HUDEP-2 (cell line): Measurements from ENCODE around the gene USP3.
A peak's percentile ranks its signal among the peaks of the same experiment; 100 is the strongest.
"Not testable (repeated sequence)": the region's sequence is repeated elsewhere in the genome, so short reads cannot be mapped to it uniquely, and the experiment has no call there.

Source experiments
- DNase-seq, 76 experiments: peaks; one replicate each; lab custom pipeline; 2025; ENCODE audit not compliant: unreplicated experiment in 76 of 76; lab: John Stamatoyannopoulos, UW

Gene USP3

DNA sequence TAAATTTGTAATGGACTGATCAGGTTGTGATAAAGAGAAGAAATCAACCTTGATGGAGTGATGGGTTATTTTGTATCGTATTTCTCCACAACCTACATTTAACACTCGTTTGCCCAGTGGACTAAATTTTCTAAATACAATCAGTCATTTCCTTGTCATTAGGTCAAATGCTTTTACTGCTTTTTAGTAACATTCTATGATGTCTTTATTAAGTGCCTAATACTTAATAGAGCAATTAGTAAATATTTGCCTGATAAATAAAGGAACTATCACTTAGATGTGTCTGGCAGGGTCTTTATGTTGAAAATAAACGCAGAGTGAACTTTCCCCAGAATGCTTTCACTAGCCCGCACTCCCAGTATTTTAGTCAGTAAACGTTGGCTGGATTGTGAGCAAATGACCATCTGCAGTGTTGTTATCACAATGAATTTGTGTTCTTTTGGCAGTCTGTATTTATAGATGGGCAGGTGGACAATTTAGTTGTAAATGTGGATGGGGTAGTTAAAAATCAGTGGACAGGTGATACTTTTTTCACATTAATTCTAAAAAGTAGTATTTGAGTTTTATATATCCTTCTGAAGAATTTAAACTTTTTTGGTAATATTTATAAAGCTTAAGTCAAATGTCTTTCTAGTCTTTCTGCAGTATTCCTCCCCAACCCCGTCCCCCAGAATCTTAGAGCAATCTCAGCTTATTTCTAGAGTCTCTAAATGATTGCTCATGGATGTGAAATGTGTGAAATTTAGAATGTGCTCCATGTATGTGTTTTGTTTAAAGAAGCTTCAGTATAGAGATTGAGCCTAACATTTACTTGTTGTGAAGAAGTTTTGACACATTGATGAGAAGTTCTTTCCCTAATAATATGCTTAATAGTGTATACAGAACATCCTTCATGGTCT is 4.9 kb downstream of the USP3 start:
- DNase-seq: no peak

DNA sequence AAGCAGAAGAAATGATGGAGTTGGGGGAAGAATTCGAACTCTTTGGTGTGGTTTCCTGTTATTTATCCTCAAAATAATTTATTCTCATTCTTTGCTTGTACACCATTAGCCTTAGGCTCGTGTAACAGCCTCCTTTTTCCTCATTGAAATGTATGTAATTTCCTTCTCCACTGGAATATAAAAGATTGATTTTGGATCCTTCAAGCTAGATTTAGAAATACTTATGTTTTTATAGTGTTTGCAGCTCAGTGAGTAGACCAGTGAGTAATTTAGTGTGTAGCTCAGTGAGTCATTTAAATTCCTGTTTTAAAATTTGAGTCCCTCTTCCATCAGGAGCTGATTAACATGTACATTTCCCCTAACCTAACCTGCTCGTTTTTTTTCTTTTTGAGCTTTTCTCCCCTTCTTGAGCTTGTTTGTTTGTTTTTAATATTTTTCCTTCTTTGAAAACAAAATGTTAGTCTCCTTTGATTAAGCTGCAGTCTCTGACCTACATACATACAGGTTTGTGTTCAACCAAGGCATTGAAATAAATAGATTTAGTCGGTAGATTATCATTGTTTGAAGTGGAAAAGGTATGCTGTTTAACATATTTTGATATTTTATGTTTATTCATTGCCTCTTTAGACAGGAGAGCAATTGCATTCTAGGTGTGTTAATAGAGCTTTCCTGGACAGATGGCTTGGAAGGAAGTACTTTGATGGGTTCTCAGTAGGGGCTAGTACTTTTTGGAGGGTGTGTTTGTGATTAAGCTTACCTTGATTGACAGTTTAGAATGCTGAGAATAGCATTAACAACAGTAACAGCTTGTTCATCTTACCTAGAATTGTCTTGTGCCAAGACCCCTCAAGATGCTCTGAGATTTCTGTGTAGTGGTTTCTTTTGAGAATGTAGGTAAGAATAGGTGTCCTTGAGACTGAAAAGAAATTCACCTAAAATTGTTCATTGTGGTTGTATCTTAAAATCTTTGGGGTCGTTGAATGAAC is 5.9 kb downstream of the USP3 start:
- DNase-seq: no peak

DNA sequence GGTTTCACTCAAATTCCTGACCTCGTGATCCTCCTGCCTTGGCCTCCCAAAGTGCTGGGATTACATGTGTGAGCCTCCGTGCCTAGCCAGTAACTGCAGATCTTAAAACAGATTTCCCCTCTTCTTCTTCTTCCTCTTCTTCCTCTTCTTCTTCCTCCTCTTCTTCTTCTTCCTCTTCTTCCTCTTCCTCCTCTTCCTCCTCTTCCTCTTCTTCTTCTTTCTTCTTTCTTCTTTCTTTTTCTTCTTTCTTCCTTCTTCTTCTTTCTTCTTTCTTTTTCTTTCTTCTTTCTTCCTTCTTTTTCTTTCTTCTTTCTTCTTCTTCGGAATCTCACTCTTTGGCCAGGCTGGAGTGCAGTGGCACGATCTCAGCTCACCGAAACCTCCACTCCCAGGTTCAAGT is 7.8 kb downstream of the USP3 start:
- DNase-seq: no peak

DNA sequence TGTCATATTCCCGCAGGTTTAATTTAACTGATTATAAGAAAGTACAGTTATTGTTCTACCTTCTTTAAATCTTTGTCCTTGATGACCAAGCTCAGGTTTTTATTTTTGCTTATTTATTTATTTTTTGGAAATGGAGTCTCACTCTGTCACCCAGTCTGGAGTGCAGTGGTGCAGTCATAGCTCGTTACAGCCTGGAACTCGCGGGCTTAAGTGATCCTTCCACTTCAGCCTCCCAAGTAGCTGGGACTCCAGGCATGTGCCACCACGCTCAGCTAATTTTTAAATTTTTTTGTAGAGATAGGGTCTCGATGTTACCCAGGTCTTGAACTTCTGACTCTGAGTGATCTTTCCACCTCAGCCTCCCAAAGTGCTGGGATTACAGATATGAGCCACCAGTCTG is 8.9 kb downstream of the USP3 start:
- DNase-seq: no peak

DNA sequence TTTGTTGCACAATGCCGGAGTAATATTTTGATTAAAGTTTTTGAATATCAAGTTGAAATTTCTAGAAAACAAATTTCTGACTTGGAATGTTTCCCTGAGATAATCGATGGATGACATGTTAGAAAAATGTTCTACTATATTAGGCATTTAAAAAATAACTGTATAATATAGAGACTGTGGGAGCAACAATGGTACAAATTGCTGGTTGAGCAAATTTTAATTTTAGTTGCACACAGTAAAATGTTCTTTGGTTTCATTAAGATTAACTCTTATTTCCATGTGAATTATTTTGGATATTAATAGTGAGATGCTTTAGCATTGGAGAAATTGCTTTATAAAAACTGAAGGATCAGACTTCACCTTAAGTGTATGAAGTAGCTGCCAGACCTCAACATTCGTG is 9.3 kb downstream of the USP3 start:
- DNase-seq: no peak

DNA sequence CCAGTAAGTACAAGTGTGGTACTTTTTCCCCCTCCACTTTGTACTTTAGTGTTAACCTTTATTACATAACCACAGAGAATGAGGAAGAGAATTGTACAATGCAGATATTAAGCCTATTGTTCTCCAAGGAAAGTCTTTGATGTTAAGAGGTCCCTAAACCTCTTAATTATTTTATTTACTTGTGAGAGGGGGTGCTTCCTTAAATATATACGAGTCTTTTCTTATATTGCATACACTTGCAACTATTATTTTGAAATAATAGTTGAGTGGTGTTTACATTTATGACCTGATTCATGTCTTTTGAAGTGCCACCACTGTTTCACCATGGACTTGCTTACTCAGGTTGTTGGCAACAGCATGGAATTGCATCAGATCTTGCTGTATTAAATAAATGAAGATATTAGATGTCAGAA is 10.1 kb downstream of the USP3 start:
- DNase-seq: no peak

DNA sequence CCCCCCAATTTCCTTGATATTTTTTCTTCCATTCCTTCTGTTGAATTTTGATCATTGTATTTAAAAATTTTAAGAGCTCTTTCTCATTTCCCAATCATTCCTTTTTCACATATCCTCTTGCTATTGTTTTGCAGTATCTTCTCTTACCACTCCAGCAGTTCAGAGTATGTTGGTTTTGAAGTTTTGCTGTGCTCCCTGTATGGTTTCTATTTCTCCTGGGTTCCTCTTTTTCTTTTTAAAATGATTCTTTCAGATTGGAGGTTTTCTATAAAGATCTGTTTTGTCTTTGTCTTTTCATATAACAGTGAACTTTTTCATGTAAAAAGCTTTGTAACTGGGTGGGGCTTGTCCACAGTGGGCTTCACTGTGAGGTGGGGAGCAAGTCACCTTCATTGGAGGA is 12.8 kb downstream of the USP3 start:
- no peak for DNase-seq

DNA sequence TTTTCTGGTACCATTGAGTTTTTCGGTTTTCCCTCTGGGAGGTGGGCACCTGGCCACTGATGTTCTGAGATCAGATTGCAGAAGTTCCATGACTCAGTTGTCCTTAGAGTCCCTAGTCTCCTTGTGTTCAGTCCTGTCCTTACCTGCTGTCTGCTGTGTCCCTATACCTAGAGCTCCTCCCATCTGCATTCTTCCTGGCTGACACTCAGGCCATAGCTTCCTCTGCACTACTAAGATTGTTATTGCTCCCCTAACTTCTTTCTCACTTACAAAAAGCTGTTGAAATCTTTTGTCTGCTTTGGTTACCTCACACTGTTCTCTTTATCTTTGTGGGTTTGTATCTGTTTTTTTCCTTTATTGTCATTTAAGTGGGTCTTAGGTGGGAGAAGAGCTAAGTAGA is 13.2 kb downstream of the USP3 start:
- no peak for DNase-seq

DNA sequence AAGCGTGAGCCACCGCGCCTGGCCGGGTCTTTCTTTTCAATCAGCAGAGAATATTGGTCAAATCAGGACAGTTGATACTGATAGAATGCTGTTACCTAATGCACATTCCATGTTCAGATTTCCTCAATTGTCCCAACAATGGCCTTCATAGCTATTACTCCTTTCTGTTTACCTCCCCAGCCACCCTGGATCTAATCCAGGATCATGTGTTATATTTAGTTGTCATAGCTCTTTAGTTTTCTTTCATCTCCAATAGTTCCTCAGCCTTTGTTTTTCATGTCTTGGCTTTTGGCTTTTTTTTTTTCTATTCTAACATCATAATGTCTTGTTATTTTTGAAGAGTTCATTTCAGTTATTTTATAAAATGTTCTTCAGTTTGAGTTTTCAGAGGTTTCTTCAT is 14.6 kb downstream of the USP3 start:
- DNase-seq: no peak

DNA sequence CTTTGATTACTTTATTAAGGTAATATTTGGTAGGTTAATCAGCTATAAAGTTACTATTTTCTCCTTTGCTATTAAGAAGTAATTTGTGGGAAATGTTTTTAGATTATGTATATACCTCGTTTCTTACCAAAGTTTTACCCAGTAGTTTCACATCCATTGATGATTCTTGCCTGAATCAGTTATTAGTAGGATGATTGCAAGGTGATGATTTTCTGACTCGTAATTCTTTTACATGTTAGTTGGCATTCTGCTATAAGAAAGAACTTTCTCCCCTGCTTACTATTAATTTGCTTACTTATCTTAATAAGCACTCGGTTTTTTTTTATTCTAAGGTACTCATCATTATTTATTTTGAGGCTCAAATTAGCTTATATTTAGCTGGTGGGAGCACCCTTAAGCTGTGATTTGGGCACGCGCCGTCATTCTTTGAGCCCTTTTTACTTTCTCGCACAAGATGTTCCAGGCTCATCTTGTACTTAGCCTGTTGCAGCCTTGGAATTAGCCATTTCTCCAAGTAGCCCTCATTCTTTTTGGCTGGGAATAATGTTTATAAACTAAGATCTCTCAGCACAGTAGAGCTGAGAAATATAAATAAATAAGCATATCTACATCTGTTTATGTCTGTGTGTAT is 15.3 kb downstream of the USP3 start:
- no peak for DNase-seq

DNA sequence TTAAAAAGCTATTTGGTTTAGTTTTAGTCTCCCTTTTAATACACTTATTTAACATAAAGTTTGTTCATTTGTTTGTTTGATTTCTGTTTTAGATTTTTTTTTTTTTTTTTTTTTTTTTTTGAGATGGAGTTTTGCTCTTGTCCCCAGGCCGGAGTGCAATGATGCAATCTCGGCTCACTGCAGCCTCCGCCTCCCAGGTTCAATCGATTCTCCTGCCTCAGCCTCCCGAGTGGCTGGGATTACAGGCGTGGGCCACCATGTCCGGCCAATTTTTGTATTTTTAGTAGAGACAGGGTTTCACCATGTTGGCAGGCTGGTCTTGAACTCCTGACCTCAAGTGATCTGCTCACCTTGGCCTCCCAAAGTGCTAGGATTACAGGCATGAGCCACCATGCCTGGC is 16.1 kb downstream of the USP3 start:
- DNase-seq: not testable (repeated sequence)

DNA sequence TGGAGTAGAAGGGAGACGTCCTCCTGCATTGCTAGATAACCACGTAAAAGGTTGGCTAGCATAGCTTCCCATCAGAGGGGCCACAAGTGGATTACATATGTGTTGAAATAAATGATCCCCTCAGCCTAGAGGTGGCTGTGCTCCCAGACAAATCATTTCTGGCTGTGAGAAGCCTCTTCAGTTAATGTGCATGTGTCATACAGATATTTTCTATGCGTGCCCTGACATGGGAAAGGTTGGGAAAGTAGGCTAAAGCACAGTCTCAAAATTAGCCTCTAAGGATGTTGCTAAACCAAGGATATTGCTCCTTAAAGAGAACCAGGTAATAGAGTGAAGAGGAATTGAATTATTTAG is 17.8 kb downstream of the USP3 start:
- no peak for DNase-seq

DNA sequence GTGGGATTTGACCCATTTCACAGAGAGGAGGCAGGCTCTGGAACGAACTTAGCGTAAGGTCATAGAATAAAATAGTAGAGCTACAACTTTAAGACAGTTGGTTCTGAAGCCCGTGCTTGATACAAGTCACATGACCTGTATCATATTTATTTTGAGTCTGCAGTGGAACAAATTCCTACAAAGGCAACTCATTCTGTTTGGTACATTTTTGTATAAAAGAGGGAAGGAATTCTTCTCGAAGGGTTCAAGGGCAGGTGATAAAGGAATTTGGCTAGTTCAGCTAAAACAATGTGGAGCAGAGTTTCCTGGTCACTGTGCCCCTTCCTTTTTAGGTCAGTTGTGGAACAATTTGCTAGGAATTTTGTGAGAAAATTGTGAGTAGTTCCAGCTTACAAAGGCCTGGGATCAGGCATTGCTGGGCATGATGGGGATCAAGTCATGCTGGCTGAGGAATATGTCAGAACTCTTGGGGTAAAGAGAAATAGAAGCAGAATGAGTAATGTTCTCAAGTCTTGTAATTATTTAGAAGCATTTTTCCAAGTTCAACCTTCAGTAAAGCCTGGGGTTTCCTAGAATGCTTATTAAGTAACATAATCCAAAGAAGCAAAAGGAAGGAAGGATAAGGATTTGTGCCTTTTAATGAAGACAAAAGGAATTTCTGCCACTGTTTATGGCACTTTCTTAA is 19.1 kb downstream of the USP3 start:
- DNase-seq: no peak

DNA sequence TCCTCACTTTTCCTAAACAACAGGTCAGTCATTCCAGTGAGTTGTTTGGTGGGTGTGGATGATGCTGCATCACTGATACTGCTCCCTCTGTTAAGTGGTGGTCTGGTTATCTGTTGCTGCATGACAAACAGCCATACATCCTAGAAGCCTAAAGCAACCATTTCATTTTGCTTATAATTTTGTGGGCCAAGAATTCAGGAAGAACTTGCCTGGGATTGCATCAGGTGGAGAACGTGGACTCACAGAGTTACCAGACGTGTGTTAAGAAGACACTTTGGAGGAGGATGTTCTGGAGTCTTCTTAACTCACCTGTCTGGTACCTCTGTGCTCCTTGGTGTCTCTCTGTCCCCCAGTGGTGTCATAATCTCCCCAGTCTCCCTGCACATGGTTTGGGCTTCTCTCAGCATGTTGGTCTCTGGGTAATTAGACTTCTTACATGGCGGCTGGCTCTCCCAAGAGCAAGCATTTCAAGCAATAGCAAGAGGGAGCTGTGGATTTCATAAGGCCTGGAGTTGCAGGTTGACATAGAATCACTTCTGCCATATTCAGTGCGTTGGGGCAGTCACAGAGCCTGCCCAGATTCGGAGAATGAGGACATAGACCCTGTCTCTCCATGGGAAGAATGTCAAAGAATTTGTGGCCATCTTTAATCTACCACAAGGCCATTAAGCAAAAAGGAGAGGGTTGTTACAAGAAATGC is 20.1 kb downstream of the USP3 start:
- no peak for DNase-seq

DNA sequence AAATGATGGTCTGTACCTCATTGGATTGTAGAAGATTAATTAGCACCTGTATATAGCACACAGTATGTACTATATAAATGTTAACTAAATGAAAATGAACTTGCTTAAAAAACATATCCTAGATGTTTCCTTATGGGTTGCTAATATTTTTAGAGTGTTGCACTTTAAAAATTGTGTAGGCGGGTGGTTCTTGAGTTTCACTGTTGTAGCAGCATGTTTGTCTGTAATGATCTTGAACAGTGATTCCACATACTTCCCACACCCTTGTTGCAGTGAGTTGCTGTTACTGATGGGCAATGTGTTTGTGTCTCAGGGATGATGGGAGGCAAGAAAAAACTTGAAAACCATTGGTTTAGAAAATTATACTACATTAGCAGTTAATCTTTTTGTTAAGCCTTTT is 22.0 kb downstream of the USP3 start:
- DNase-seq: no peak

DNA sequence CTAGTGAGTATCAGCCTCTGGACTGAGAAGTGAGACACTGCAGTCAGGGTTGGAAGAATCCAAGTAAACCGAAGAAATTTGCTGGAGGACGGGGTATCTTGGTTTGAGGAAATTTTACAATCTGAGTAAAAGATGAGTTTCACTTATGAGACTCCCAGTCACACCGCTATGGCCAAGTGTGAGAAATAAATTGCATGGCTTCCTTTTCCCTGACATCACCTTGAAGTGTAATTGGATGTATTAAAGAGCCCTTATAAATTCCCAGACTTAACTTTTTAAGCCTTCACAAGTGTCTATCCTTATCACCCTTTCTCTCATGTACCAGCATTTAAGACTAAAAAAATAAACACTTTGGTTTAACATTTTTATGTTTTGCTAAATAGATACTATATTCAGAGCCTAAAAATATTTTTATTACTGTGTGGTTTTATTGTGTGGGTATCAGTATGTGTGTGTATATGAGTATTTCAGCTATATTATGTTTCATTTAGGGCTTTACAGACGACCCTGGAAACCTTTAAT is 23.8 kb downstream of the USP3 start:
- no peak for DNase-seq

DNA sequence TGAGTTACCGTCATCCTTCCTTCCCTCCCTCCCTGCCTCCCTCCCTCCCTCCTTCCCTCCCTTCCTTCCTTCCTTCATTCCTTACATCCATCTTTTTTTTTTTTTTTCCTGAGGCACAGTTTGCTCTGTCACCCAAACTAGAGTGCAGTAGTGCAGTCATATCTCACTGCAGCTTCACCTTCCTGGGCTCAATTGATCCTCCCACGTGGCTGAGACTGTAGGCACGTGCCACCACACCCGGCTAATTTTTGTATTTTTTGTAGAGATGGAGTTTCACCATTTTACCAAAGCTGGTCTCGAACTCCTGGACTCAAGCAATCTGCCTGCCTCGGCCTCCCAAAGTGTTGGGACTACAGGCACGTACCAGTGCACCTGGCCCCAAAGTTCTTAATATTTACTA is 25.8 kb downstream of the USP3 start:
- peak in 12 of 76 experiments; percentile 10 to 43 (median 18) for DNase-seq

DNA sequence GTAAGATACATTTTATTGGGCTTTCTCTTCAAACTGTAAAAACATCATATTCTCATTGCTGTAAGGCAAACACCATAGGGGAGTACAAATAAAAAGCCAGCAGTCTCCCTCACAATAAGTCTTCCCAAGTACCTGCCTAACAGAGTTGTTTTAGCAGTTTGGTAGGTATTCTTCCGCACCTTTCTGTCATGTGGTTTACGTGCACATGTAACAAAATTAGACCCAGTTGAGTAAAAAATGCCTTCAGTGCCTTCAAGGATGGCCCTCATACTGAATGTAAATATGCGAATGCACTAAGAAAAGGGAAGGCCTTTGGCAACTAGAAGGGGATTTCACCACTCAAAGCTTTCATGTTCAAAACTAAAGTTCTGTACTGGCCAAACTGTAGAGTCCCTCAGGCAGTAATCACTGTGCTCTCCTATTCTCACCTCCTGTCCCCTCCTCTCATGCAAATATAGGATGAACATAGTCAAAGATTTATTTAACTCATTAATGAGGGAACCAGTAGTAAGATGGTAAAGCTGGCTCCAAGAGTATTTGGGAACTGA is 26.4 kb downstream of the USP3 start:
- DNase-seq: no peak

DNA sequence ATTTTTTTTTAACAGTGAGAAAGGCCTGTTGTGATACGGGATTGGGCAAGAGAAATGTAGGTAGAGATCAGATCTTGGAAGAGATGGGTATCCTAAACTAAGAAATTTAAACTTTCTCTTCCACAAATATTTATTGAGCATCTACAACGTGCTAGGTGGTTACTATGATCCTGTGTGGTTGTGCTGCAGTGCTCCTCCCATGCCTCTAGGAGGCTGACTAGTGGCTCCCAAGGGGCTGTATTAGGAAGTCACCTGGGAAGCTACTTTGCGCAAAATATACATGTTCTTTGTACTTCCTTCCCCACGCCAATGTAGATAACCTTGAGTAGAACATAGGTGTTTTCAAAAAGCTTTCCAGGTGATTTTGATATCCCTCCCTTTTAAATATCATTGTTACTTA is 27.2 kb downstream of the USP3 start:
- no peak for DNase-seq
